Measurements from ENCODE around the gene DNASE2.

DNA sequence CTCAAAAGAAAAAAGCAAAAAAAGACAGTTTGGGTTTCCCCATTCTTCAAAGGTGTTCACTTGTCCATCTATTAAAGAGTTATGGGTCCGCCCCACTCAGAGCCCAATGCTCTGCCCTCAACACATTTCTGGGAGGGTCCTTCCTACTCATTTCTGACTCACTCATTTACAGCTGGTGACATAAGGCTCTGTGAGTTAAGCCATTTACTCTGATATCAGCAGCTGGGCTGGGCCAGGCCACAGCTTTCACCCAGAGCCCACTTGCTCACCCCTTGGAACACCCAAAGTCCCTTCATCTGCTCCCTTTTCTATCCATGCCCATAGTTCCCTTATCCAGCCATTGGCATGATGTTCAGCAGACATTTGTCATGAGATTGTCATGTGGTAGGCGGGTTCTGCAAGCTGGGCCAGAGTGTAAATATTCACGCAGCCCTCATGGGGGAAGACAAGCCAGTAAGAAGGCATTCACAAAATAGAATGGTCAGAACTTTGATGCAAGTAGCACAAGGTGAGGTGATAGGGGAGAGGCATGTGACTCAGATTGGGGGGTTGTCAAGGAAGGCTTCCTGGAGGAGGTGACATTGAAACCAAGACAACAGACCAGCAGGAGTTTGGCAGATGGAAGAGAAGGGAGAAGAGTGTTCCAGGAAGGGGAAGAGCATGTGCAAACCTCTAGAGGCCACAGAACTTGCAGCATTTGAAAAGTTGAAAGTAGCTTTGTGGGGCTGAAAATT is 37.1 kb downstream of the DNASE2 start:
- TF ChIP-seq TAF1 (IDR thresholded peaks at IDR 0.05; ENCODE audit: borderline replicate concordance, insufficient read depth, low read length) (no peak), POLR2AphosphoS5 (IDR thresholded peaks at IDR 0.05; ENCODE audit: low read depth, low read length) (no peak), SIN3A (IDR thresholded peaks at IDR 0.05; ENCODE audit: borderline replicate concordance, insufficient read depth, low read length) (no peak), FOXP2 (optimal IDR thresholded peaks at IDR 0.05; ENCODE audit: borderline replicate concordance, extremely low read depth, extremely low read length, insufficient read depth) (no peak)
- TF ChIP-seq, protein P1, sequence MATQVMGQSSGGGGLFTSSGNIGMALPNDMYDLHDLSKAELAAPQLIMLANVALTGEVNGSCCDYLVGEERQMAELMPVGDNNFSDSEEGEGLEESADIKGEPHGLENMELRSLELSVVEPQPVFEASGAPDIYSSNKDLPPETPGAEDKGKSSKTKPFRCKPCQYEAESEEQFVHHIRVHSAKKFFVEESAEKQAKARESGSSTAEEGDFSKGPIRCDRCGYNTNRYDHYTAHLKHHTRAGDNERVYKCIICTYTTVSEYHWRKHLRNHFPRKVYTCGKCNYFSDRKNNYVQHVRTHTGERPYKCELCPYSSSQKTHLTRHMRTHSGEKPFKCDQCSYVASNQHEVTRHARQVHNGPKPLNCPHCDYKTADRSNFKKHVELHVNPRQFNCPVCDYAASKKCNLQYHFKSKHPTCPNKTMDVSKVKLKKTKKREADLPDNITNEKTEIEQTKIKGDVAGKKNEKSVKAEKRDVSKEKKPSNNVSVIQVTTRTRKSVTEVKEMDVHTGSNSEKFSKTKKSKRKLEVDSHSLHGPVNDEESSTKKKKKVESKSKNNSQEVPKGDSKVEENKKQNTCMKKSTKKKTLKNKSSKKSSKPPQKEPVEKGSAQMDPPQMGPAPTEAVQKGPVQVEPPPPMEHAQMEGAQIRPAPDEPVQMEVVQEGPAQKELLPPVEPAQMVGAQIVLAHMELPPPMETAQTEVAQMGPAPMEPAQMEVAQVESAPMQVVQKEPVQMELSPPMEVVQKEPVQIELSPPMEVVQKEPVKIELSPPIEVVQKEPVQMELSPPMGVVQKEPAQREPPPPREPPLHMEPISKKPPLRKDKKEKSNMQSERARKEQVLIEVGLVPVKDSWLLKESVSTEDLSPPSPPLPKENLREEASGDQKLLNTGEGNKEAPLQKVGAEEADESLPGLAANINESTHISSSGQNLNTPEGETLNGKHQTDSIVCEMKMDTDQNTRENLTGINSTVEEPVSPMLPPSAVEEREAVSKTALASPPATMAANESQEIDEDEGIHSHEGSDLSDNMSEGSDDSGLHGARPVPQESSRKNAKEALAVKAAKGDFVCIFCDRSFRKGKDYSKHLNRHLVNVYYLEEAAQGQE (IDR thresholded peaks at IDR 0.05; ENCODE audit: insufficient read depth in 1 of 2, low read depth in 2 of 2, low read length in 2 of 2): no peak

Measured in PFSK-1 (cell line).